Central memory CD4-positive, alpha-beta T cell (primary cell): ENCODE data around the gene MRGPRF.
"Not testable (repeated sequence)": the region's sequence is repeated elsewhere in the genome, so short reads cannot be mapped to it uniquely, and the experiment has no call there.

Experiments used
- DNase-seq: peaks from one replicate; pipeline ENCODE4 v3.0.0; 2022

The MRGPRF gene

DNA sequence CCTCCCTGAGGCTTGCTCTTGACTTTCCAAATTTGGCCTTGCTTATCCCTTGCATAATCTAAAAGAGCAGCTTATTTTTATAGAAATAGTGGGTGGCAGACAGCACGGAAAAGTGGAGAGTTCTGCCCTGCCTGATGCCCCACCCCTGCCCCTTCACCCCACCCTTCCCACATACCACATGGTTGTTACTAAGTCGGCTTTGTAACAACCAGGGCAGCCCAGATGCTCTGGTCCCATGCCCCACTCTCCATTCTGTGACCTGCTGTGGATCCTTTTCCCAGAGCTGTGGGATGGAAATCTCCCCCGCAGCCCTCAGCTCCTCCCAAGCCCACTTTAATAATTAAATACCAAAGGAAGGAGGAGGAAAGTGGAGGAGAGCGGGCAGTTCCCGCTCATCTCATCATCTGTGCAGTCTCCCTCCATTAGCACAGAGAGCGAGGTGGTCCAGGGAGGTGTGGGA lies 10.9 kb downstream of the MRGPRF start:
- DNase-seq, result no peak

DNA sequence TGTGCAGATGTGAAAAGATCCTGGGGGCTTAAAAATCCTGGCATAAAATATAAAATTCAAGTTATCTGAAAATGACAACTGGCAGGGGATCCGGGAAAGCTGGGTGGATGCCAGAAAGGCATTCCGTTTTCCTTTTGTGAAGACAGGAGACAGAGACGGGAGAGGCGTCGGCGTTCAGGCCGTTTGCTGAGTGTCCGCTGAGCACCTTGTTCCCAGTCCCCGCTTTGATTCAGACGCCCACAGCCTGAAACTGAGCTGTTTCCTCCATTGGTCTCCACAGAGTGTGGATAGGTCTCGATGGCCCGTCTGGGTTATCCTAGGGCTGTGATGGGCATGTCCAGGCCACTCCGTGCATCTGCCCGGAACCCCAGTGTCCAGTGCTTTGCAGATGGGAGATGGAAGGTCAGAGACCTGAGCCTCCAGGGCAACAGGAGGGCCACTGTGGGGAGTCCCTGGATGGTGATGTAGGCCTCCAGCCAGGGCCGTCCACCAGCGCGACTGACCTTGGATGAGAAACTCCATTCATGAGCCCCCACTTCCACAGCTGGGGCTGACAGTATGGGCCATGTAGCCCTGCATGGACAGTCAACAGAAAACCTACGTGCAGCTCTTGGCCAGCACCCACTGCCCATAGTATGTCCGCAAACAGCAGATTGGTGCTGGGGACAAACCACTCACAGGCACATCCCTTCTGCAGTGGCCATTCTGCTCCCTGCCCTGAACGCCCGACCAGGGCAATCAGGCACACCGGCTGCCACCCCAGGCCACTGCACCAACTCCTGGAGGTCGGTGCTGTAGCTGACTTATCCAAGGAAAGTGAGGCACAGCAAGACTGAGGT lies 11.6 kb downstream of the MRGPRF start:
- no peak for DNase-seq

DNA sequence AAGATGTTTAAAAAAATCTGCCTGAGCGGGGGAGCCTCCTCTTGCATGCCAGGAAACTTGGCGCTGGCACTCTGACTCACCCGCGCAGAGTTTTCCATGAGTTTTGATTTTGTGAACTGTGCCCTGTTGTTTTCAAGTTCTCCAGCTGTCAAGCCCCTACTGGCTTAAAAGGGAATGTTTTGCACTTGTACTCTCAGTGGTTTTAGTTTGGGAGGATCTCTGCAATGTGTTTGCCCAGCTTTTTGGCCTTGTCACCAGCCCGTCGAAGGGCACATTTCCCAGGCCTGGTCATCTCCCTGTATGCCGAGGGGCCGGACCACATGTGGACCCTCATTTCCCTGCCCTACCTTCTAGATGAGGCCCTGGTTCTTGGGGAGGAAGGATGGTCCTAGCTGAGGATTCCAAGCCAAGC lies 12.2 kb downstream of the MRGPRF start:
- DNase-seq, result no peak

DNA sequence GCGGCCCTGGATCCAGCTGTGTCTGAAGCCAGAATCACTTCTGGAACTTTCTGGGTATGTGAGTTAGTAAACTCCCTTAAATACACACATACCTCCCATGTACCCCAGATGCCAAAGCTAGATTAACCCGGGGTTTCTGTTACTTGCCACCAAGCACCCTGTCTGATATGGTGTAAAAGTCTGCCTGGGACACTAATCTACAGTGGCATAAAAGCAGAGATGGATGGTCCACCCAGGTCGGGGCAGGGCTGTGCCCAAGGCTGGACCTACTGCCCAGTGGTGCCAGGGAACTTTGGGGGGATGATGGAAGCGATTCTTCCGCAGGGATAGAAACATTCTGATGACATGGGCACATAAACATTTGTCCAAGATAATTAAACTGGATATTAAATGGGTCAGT lies 12.7 kb downstream of the MRGPRF start:
- no peak for DNase-seq

DNA sequence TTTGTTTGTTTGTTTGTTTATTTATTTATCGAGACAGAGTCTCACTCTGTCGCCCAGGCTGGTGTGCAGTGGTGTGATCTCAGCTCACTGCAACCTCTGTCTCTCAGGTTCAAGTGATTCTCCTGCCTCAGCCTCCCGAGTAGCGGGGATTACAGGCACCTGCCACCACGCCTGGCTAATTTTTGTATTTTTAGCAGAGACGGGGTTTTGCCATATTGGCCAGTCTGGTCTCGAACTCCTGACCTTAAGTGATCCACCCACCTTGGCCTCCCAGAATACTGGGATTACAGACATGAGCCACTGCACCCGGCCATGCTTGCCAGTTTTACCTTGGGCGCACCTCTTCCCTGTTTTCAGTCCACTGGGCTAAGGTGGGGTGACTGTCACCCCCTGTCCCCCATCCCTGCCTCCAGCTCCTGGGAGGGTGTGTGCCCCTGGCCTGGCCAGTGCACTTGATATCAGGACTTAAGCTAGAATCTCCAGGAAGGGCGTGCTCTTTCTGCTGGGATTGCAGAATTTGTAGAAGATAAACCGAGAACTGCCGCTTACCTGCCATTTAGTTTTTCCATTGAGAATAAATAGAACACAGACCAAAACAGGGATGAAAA lies 13.2 kb downstream of the MRGPRF start:
- not testable (repeated sequence) for DNase-seq

DNA sequence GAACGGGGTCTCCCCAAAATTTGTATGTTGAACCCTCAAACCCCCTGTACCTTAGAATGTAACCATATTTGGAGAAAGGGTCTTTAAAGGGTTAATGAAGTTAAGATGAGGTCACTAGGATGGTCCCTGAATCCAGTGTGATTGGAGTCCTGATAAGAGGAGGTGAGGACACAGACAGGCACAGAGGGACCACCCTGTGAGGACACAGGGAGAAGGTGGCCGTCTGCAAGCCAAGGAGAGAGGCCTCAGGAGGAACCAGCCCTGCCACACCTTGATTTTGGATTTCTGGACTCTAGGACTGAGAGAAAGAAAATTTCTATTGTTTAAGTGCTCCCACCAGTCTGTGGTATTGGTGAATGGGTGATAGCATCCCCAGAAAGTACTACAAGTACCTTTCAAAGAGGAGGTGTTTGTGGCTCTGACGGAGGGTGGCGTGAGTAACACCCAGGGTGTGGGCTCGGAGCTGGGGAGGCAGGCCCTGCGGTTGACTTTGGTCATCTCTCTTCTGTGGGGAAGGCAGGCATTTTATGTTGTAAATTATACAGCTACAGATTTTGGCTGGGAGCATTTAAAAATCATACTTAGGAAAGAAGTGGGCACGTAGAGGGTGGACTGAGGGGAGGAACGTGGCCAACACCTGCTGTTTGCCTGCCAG lies 13.8 kb downstream of the MRGPRF start:
- no peak for DNase-seq

DNA sequence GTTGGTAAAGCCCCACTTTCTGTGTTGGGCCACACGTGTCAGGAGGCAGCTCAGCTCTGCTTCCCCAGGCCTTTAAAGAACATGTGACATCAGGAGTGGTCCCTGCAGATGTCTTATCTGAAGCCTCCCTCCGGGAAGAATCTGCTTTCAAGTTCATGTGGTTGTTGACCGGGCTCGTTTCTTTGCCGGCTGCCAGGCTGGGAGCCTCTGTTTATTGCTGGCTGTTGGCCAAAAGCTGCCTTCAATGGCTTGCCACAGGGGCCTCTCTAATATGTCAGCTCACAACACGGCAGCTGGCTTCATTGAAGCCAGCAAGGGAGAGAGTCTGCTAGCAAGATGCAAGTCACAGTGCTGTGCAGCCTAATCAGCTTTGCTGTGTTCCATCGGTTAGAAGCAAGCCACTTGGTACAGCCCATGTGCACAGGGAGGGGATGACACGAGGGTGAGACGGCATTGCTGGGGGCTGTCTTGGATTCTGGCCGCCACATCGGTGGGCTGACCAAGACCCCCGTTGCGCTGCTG lies 14.6 kb downstream of the MRGPRF start:
- no peak for DNase-seq

DNA sequence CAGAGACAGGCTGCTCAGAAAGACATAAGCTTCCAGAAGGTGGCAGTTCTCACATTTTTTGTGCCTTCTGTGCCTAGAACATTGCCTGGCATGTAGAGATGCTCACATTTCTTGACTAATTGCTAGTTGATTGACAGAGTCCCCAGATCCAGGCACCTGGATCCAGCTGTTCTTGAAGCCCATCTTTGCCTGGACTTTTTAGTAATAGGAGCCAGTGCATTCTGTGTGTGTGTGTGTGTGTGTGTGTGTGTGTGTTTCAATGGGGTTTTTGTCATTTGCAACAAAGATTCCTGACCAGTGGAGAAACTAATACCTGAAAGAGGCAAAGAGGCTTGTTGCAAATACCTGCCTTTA lies 15.1 kb downstream of the MRGPRF start:
- no peak for DNase-seq

DNA sequence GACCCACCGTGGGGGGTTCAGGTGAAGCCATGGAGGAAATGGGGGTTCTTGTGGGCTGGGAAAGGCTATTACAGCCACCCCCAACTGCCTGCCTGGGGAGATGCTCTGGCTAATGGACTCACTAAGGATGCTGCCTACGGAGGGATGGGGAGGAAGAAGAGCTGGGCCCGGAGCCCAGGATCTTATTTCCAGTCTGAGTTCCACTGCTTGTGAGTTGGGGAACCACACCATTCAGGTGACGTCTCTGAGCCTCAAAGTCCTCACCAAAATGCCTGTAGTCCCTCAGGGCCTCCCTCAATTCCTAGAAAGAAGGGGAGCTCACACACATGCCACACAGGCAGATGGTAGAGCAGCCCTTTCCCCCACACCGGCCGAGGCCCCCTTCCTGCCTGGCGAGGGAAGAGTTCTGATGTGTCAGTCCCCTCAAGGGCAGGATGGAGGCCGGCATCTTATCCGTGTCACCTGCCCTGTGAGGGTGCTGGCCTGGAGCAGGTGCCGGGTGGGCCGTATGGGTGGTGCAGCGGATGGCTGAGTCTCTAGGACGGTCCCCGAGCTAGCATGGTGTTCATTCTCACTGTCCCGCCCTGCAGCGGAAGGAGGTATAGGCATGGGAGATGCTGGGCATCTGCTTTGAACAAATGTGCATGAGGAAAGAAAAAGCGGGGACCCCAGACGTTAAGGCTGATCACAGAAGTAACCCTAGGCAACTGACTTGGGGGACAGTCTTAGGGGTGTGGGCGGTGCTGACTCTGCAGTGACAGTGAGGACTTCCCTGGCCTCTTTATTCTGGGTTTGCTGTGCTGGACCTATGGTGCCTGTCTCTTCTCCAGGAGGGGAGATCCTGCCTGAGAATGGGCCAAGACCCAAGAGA lies 15.7 kb downstream of the MRGPRF start:
- no peak for DNase-seq

DNA sequence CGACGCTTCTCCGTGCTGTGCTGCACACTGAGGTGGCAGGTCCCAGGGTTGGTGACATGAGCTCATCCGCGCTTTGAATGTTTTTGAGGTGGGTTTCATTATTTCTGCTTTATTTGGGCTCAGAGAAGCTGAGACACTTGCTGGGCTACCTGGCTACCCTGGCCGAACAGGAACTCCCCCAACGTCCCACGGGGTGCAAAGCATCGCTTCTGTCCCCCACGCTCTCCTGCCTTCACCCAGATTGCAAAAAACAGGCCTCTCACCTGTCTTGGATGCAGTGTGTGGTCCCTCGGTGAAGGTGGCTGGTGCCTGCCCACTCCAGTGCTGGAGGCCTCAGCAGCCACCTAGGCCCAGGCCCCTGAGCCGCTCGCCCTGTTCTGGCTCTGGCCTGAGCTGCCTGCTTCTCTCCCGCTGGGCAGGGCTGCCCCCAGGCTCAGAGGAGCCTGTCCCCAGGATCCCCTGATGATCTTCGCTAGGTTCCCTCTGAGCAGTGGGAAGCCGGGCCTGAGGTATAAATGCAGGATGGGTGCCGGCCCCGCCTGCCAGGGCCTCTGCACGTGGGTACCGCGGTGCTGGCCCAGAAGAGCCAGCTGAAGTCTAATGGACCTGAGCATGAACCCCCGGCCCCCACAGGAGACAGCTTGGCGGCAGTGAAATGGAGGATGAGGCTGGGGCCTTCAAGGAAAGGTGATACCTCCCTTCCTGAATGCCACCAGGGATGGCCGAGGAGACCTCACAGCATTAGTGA lies 16.5 kb downstream of the MRGPRF start:
- DNase-seq, result no peak

DNA sequence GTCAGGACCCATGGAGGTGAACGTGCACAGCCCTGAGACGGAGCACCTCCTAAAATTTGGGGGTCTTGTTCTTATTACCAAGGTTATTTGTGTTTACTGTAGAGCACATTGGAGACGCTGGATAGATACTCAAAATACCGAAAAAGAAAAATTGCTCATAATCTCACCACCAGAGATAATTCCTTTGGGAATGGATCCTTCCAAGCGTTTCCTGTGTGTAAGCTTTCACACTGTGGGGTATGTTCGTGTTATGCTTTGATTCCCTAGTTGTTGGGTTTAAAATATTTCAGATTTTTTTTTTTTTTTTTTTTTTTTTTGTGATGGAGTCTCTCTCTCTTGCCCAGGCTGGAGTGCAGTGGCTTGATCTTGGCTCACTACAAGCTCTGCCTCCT lies 18.2 kb downstream of the MRGPRF start:
- DNase-seq, result no peak

DNA sequence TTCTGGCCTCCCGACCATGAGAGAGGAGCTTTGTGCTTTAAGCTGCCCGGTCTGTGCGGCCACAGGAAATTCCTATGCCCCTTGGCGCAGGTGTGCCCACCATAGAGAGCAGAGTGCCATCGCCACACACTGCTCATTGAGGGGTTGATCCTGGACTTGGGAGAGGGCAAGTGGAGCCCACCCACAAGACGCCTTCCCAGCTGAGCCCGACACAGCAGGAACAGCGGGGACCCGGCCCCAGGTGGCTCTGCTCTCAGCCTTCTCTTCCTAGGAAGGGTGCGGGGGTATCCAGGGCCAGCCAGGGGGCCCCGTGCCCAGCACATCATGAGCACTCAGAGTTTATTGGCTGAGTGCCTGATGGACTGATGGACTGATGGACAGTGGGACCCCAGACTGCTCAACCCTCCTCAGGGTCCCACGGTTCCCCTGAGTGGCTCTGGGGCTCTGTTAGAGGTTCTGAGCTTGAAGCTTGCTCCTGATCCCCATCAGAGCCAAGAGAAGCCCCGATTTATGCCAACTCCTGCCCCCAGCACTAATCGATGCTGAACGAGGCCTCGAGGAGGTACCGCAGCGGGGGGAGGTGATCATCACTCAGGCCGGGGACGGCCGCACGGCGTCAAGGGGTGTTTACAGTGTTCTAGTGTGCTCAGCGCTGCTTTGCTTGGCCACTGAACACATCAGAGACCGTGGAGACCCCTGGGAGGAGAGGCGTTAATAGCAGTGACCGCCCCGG lies 18.7 kb downstream of the MRGPRF start:
- no peak for DNase-seq

DNA sequence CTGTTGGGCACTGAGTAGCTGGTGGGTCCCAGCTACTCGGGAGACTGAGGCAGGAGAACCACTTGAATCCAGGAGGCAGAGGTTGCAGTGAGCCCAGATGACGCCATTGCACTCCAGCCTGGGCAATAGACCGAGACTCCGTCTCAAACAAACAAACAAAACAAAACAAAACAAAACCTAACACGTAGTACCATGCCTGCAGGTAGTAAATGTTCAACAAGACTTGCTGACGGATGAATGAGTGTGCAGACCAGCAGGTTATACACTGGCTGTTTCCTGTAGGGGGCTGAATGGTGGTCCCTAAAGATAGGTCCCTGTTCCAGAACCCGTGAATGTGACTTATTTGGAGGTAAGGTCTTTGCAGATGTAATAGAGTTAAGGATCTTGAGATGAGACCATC lies 19.5 kb downstream of the MRGPRF start:
- no peak for DNase-seq

DNA sequence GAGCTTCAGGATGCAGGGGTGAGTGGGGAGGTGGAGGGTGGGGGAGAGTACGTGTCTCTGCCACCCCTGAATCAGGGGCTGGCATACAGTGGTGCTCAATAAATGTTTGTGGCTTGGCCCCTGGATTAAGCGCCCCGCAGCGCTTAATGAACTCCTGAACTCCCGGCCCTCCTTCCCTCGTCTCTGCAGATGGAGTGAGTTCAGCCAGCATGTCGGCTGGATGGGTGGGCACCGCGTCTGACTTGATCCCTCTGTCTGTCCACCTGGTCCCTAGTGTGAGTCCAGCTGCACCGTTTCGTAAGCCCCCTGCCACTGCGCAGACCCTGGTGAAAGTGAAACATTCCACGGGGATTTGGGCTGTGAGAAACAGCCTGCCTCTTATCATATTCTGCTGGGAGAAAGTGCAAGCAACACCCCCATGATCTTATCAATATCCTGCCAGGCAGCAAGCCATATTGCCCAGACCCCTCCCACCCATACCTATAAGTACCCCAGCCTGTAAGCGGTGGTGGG lies 20.2 kb downstream of the MRGPRF start:
- no peak for DNase-seq

DNA sequence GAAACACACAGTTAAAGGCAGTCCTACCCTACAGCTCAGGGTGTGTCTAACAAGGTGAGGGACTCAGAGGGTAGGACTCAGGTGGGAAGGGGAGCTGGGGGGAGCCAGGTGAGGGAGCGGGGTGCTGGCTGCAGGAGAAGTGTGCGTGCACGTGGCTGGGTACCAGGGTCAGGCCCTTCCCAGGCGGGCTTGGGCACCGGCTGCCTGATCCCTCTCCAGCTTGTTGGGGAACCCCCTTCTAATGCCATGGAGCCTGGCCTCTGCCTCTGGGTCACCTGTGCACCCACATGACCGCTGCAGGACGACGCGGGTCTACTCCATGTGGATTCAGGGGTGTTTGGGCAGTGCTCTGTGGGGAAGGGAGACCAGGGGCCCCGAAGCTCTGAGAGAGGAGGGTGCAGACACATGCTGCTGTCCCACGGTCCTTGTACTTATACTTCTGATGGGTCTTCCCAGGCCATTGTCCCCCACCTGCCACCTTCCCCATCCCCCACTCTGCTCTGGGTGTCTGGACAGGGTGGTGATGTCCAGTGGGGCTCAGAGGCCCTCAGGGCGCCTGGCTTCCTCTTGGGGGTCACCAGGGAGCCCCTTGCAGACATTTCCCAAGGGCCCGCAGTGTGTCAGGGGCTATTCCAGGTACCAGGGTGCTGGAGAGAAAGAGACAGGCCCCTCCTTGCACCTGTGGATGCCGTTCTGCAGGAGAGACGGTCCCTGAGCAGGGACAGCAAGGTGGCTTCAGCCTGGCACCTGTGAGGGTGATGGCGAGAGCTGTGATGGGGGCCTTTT lies 21.9 kb downstream of the MRGPRF start:
- no peak for DNase-seq

DNA sequence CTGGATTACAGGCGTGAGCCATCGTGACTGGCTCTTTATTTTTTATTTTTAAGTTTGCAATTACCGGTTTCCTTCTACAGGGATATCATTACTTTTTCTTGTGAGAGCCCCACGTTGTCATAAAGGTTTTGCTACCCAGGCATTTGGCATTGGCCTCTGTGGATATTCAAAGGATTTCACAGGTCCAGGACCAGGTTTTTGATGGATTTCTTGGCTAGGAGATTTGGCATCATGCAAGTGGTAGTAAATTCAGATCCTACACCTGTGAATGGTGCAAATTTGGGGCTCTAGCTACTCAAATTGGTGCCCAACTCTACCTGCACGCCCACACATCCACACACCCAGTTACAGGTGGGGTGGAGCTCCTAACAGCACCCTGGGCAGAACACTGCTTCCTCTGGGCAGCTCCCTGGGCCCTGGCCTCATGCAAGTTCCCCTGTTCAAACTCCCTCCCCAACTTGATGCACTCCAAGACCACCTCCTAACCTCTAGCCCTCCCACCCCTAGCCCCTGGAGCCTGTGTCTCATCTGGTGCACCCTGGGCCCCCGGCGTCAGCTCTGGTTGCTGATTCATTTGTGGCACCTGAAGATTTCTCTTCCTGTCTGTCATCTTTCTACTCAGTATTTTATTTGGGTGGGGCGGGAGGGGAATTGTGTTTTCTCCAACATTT lies 23.0 kb downstream of the MRGPRF start:
- DNase-seq, result no peak

DNA sequence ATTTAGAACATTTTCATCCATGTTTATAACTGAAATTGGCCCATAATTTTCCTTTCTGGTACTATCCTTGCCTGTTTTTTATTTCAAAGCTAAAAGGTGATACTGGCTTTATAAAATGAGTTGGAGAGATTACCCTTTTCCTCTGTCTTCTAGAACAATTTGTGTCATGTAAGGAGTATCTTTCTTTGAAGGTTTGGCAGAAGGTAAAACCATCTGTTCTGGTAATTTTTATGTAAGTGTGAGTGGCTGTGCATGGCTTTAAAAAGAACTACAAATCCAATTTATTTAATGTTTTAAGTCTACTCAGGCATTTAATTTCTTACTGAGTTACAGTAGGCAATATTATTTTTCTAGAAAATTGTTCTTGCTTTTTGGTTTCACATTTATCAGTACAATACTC lies 24.6 kb downstream of the MRGPRF start:
- DNase-seq, result no peak

DNA sequence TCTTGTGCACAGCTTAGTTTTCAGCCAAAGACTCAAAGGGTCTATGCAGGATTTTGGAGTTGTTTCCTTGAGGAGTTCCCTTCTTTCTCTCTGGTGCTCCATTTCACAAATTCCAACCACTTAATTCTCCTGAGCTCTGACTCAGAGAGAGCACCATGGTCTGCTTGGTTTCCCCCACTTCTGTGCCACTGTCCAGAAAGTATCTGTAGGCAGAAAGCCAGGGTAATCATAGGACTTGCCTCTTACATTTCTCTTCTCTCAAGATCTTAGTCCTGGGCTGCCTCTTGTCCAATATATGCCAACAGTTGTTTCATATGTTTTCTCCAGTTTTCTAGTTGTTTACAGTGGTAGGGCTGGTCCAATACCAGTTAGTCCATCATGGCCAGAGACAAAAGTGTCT lies 25.8 kb downstream of the MRGPRF start:
- no peak for DNase-seq

DNA sequence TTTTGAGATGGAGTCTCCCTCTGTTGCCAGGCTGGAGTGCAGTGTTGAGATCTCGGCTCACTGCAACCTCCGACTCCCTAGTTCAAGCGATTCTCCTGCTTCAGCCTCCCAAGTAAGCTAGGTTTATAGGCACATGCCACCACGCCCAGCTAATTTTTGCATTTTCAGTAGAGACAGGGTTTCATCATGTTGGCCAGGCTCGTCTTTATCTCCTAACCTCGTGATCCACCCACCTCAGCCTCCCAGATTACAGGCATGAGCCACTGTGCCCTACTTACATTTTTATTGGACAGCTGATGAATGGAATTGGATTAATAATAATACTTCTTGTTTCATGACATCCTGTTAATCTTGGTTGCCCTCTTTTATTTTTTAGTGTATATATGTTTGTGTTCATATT lies 29.2 kb downstream of the MRGPRF start:
- no peak for DNase-seq

DNA sequence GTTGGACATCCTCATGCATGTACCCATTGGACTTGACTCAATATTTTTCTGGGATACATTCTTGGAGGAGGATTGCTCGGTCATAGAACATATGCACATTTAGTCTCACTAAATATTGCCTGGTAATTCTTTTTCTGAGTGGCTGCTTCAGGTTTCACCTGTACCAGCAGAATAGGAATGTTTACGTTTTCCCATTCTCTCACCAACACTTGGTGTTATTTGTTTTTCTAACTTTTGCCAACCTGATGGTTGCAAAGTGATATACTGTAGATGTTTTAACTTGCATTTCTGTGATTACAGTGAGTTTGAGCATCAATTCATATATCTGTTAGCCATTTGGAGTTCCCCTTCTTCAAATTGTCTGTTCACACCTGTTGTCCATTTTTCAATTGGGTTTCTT lies 30.9 kb downstream of the MRGPRF start:
- no peak for DNase-seq
